Neural progenitor cell (in vitro differentiated cells): ENCODE results near the gene UNC93B1.

Source experiments
- CTCF ChIP-seq: fragments of 200-600 bp; sonication (generic); IDR thresholded peaks from 2 replicates; pipeline ENCODE4 v1.5.1; 2017; ENCODE audit warnings: antibody characterized with exemption, mild to moderate bottlenecking
- EZH2 ChIP-seq: fragments of 200-600 bp; sonication (generic); IDR thresholded peaks from 2 replicates; pipeline ENCODE4 v1.6.1; 2017; ENCODE audit warnings: antibody characterized with exemption, mild to moderate bottlenecking, moderate library complexity

GRCh38 chr11:68004551-68005335 is 846 bp upstream of the UNC93B1 start:
- TF ChIP-seq EZH2 (no peak), CTCF (no peak)
